Natural killer cell (primary cell): ENCODE results near the gene RANBP17. TPM values are rescaled to one million over a fixed set of nuclear protein-coding genes. Genes with fewer than 3 reads are reported as not detected.

Experiments
- ATAC-seq, 3 donors: fragments of 150-1000 bp in 2 of 3; fragments of 200-7000 bp in 1 of 3; cut with Tn5 transposase; 1 replicate in 1 of 3; 2 replicates in 2 of 3; pipeline ENCODE4 v1.10.0; 2021; ENCODE audit warnings: mild to moderate bottlenecking in 2 of 3, moderate library complexity in 2 of 3
- DNase-seq, 2 donors: peaks; one replicate each; pipeline versions ENCODE4 v3.0.0 to v3.0.0-alpha.2; 2013 to 2021; ENCODE audit warnings: mixed read lengths in 1 of 2
- H3K27ac ChIP-seq: one replicate; pipeline ENCODE4 v1.5.1; 2013; ENCODE audit warnings: mild to moderate bottlenecking, low read length
- H3K27me3 ChIP-seq: one replicate; pipeline ENCODE4 v1.6.1; 2013; ENCODE audit warnings: low read length; ENCODE audit not compliant: control insufficient read depth, insufficient read depth
- H3K36me3 ChIP-seq: one replicate; pipeline ENCODE4 v1.6.1; 2013; ENCODE audit warnings: low read length; ENCODE audit not compliant: control insufficient read depth, insufficient read depth
- H3K4me1 ChIP-seq: one replicate; pipeline ENCODE4 v1.6.1; 2013; ENCODE audit warnings: low read length; ENCODE audit not compliant: control insufficient read depth, insufficient read depth
- H3K4me3 ChIP-seq: one replicate; pipeline ENCODE4 v1.5.1; 2013; ENCODE audit warnings: low read length
- H3K9me3 ChIP-seq: one replicate; pipeline ENCODE4 v1.6.1; 2013; ENCODE audit warnings: low read length; ENCODE audit not compliant: control insufficient read depth, insufficient read depth
- H3K27ac Mint-ChIP-seq, 2 donors: one replicate each; pipeline ENCODE4 v1.8.0; 2022; ENCODE audit warnings: mild to moderate bottlenecking in 2 of 2, mixed read lengths in 2 of 2, moderate library complexity in 1 of 2
- H3K27me3 Mint-ChIP-seq, 2 donors: one replicate each; pipeline ENCODE4 v1.8.0; 2022; ENCODE audit warnings: low read depth in 2 of 2, mixed read lengths in 2 of 2
- H3K36me3 Mint-ChIP-seq: one replicate; pipeline ENCODE4 v1.8.0; 2022; ENCODE audit warnings: mixed read lengths
- H3K4me1 Mint-ChIP-seq, 2 donors: one replicate each; pipeline ENCODE4 v1.8.0; 2022; ENCODE audit warnings: mixed read lengths in 2 of 2
- H3K4me3 Mint-ChIP-seq: one replicate; pipeline ENCODE4 v1.8.0; 2022; ENCODE audit warnings: mild to moderate bottlenecking, moderate library complexity, mixed read lengths
- H3K9me3 Mint-ChIP-seq, 2 donors: one replicate each; pipeline ENCODE4 v1.8.0; 2022; ENCODE audit warnings: mixed read lengths in 2 of 2
- CTCF ChIP-seq: fragments of 200-600 bp; IDR thresholded peaks from one replicate; pipeline ENCODE4 v1.8.0; 2022; ENCODE audit warnings: antibody characterized with exemption
- WGBS: methylation state at CpG from one replicate; pipeline ENCODE4 v1.1.7; 2013; ENCODE audit warnings: missing lambda C conversion rate; ENCODE audit not compliant: insufficient coverage; 5-methylcytosine and 5-hydroxymethylcytosine counted together
- intact Hi-C: fragments of 100-400 bp; cut with micrococcal nuclease; formaldehyde crosslinking; loops from one replicate; pipeline ENCODE4 v1.14.2; 2022
- total RNA-seq, 4 donors: library from RNA; stranded (reverse); fragments of 120-200 nt in 1 of 4; gene quantifications; one replicate each; pipeline versions ENCODE4 v1.2.3 to v1.2.4, GENCODE V29; 2013 to 2022

The RANBP17 gene
- total RNA-seq, 3 donors from 2014 or later (not counting 1 experiment from before 2014, with no cell fraction given) = 11.2 to 15.0 (median 12.6) TPM

DNA sequence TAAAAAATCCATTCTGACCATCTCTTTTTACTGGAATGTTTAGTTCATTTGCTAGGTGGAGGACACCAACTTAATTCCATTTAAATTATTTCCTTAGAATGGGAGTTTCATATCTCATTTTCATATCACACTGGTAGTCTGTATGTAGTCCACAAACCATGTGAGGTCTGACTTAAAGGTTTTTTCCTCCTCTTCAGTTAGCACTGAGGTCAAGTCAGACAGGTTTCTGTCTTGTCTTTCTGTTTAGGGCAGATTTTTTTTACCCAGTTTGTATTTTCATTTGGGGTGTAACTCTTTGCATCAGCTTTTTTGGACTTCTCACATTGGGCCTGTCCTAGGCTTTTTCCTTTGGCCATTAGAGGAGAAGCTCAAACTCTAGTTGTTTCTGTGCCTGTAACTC is 75.3 kb downstream of the RANBP17 start:
- no peak for ATAC-seq
- no peaks in the 10 kb centered on the region for H3K27me3 Mint-ChIP-seq
- no peak for DNase-seq
- no peak overlapping the region for H3K4me3 Mint-ChIP-seq
- no peaks in the 10 kb centered on the region for H3K4me1 ChIP-seq
- no peaks in the 10 kb centered on the region for H3K27me3 ChIP-seq
- peaks cover 0 to 8% of the 10 kb centered on the region in 2 donors for H3K9me3 Mint-ChIP-seq
- intact Hi-C loops = no loop called here
- TF ChIP-seq CTCF = no peak
- H3K36me3 ChIP-seq = no peaks in the 10 kb centered on the region
- H3K27ac ChIP-seq = no peak overlapping the region
- peaks cover 7% of the 10 kb centered on the region for H3K36me3 Mint-ChIP-seq
- no peaks in the 10 kb centered on the region for H3K9me3 ChIP-seq
- no peak overlapping the region for H3K27ac Mint-ChIP-seq
- H3K4me3 ChIP-seq = no peak overlapping the region
- H3K4me1 Mint-ChIP-seq = no peaks in the 10 kb centered on the region

GRCh38 chr5:170937914-170938313 is 76.1 kb downstream of the RANBP17 start:
- no peaks in the 10 kb centered on the region for H3K27me3 ChIP-seq
- 82% methylated on average over 5 of the region's 5 CpGs for WGBS

DNA sequence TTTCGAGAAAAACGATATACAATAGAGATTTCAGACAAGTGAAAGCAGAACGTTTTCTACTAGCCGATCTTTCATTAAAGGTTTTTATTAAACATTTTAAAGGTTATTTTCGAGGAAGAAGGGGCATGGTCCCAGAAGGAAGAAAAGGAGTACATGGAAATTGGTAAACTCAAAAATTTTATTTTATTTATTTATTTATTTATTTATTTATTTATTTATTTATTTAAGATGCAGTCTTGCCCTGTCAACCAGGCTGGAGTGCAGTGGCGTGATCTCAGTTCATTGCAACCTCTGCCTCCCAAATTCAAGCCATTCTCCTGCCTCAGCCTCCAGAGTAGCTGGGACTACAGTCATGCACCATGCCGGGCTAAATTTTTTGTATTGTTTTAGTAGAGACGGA is 77.4 kb downstream of the RANBP17 start:
- DNase-seq = no peak
- WGBS = 85% methylated on average over 6 of the region's 8 CpGs
- Histone ChIP-seq H3K27ac (no peak overlapping the region), H3K36me3 (no peaks in the 10 kb centered on the region), H3K4me1 (no peaks in the 10 kb centered on the region), H3K4me3 (no peak overlapping the region), H3K27me3 (no peaks in the 10 kb centered on the region), H3K9me3 (no peaks in the 10 kb centered on the region)
- H3K4me1 Mint-ChIP-seq = no peaks in the 10 kb centered on the region
- H3K9me3 Mint-ChIP-seq = peaks cover 0 to 4% of the 10 kb centered on the region in 2 donors
- no peak for TF ChIP-seq CTCF
- no peaks in the 10 kb centered on the region for H3K27me3 Mint-ChIP-seq
- ATAC-seq = no peak
- no peak overlapping the region for H3K27ac Mint-ChIP-seq
- peaks cover 7% of the 10 kb centered on the region for H3K36me3 Mint-ChIP-seq
- H3K4me3 Mint-ChIP-seq = no peak overlapping the region
- intact Hi-C loops = no loop called here

More at GRCh38 chr5:170937914-170938313, 76.1 kb downstream of the RANBP17 start:
- Mint-ChIP-seq H3K27ac (no peak overlapping the region), H3K4me1 (no peaks in the 10 kb centered on the region), H3K27me3 (no peaks in the 10 kb centered on the region), H3K9me3 (peaks cover 0 to 8% of the 10 kb centered on the region in 2 donors), H3K36me3 (peaks cover 7% of the 10 kb centered on the region), H3K4me3 (no peak overlapping the region)
- no peak overlapping the region for H3K4me3 ChIP-seq
- no peak for TF ChIP-seq CTCF
- H3K4me1 ChIP-seq = no peaks in the 10 kb centered on the region
- no peak overlapping the region for H3K27ac ChIP-seq
- no peaks in the 10 kb centered on the region for H3K36me3 ChIP-seq
- ATAC-seq (no peak), DNase-seq (no peak)
- intact Hi-C loops = no loop called here
- H3K9me3 ChIP-seq = no peaks in the 10 kb centered on the region

DNA sequence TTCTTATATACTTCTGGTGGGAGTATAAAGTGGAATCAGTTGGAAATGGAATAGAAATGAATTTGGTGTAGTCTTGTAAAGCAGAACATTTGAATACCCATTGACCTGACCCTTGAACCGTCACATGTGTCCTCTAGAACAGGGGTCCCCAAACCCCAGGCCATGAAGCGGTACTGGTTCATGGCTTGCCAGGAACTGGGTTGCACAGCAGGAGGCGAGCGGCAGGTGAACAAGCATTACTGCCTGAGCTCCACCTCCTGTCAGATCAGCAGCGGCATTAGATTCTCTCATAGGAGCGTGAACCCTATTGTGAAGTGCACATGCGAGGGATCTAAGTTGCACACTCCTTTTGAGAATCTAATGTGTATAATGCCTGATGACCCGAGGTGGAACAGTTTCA is 80.0 kb downstream of the RANBP17 start:
- H3K9me3 Mint-ChIP-seq = peaks cover 0 to 4% of the 10 kb centered on the region in 2 donors
- H3K9me3 ChIP-seq = no peaks in the 10 kb centered on the region
- no peak overlapping the region for H3K4me3 Mint-ChIP-seq
- H3K27me3 Mint-ChIP-seq = no peaks in the 10 kb centered on the region
- peaks cover 7% of the 10 kb centered on the region for H3K36me3 Mint-ChIP-seq
- no peak overlapping the region for H3K27ac Mint-ChIP-seq
- H3K27ac ChIP-seq = no peak overlapping the region
- intact Hi-C loops = no loop called here
- H3K4me1 ChIP-seq = no peaks in the 10 kb centered on the region
- no peaks in the 10 kb centered on the region for H3K4me1 Mint-ChIP-seq
- 96% methylated on average over 8 of the region's 8 CpGs for WGBS
- H3K27me3 ChIP-seq = no peaks in the 10 kb centered on the region
- DNase-seq (no peak), ATAC-seq (no peak)
- H3K4me3 ChIP-seq = no peak overlapping the region
- H3K36me3 ChIP-seq = no peaks in the 10 kb centered on the region
- TF ChIP-seq CTCF = no peak
